Measurements from ENCODE around the gene COPA.

COPA gene

DNA sequence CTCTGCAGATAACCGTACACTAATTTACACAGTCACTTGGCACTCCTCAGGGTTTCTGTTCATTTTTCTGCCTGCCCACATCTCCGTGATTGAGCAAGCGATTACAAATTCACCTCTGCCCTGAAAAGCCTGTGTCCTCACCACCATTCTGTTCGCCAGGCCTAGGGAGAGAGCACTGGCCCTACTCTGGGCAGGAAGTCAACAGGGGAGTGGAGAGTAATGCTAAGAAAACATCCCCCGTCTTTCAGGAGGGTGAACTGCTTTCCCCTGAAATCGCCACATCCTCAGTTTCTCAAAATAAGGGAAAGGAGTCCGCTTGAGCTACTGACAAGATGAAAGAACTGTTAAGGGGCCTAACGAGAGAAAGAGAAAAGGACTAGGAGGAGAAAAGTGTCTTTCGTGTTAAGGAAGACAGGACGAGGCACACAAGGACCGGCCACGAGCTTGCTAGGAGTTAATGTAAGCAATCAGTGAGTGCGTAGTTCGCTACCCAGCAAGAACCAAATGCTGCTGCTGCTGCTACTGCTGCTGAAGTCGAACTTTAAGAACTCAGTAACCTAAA is 58.7 kb downstream of the COPA start:
- Histone ChIP-seq H3K27me3 (ENCODE audit: control insufficient read depth, insufficient read depth, low read length) (no peaks in the 10 kb centered on the region), H3K9ac (ENCODE audit: low read depth, low read length) (peak overlapping the region; percentile 96), H3K36me3 (ENCODE audit: control insufficient read depth, insufficient read depth, low read length) (peaks cover 16% of the 10 kb centered on the region), H3K9me3 (ENCODE audit: control insufficient read depth, insufficient read depth, low read length) (no peaks in the 10 kb centered on the region), H3K4me1 (ENCODE audit: control insufficient read depth, insufficient read depth, low read length) (peaks cover 6% of the 10 kb centered on the region), H3K4me3 (ENCODE audit: low read depth, low read length) (peak overlapping the region; percentile 78)

- H3K9me3 ChIP-seq (ENCODE audit: control insufficient read depth, insufficient read depth, low read length) = no peaks in the 10 kb centered on the region
- peaks cover 6% of the 10 kb centered on the region for H3K4me1 ChIP-seq (ENCODE audit: control insufficient read depth, insufficient read depth, low read length)
- H3K4me3 ChIP-seq (ENCODE audit: low read depth, low read length) = no peak overlapping the region
- H3K9ac ChIP-seq (ENCODE audit: low read depth, low read length) = no peak overlapping the region
- peaks cover 30% of the 10 kb centered on the region for H3K36me3 ChIP-seq (ENCODE audit: control insufficient read depth, insufficient read depth, low read length)
- no peaks in the 10 kb centered on the region for H3K27me3 ChIP-seq (ENCODE audit: control insufficient read depth, insufficient read depth, low read length)
Observed at GRCh38 chr1:160282807-160283206, 60.2 kb downstream of the COPA start.

GRCh38 chr1:160277987-160278386 is 65.1 kb downstream of the COPA start:
- Histone ChIP-seq H3K9ac (ENCODE audit: low read depth, low read length) (no peak overlapping the region), H3K36me3 (ENCODE audit: control insufficient read depth, insufficient read depth, low read length) (peaks cover 33% of the 10 kb centered on the region)

GRCh38 chr1:160277330-160277729 is 65.7 kb downstream of the COPA start:
- Histone ChIP-seq H3K36me3 (ENCODE audit: control insufficient read depth, insufficient read depth, low read length) (peaks cover 32% of the 10 kb centered on the region), H3K27me3 (ENCODE audit: control insufficient read depth, insufficient read depth, low read length) (no peaks in the 10 kb centered on the region), H3K9ac (ENCODE audit: low read depth, low read length) (no peak overlapping the region), H3K9me3 (ENCODE audit: control insufficient read depth, insufficient read depth, low read length) (no peaks in the 10 kb centered on the region), H3K4me1 (ENCODE audit: control insufficient read depth, insufficient read depth, low read length) (no peaks in the 10 kb centered on the region), H3K4me3 (ENCODE audit: low read depth, low read length) (no peak overlapping the region)

More at GRCh38 chr1:160277987-160278386, 65.1 kb downstream of the COPA start:
- no peaks in the 10 kb centered on the region for H3K4me1 ChIP-seq (ENCODE audit: control insufficient read depth, insufficient read depth, low read length)
- H3K9me3 ChIP-seq (ENCODE audit: control insufficient read depth, insufficient read depth, low read length) = no peaks in the 10 kb centered on the region
- H3K4me3 ChIP-seq (ENCODE audit: low read depth, low read length) = no peak overlapping the region
- H3K27me3 ChIP-seq (ENCODE audit: control insufficient read depth, insufficient read depth, low read length) = no peaks in the 10 kb centered on the region

DNA sequence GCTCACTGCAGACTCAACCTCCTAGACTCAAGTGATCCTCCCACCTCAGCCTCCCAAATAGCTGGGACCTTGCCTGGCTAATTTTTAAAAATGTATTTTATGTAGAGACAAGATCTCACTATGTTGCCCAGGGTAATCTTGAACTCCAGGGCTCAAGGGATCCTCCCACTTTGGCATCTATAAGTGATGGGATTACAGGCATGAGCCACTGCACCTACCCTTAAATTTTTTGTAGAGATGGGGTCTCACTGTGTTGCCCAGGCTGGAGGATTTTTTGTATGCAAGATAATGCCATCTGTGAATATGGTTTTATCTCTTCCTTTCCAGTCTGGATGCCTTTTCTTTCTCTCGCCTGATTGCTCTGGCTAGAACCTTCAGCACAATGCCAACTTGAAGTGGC is 72.0 kb downstream of the COPA start:
- no peaks in the 10 kb centered on the region for H3K36me3 ChIP-seq (ENCODE audit: control insufficient read depth, insufficient read depth, low read length)
- no peaks in the 10 kb centered on the region for H3K9me3 ChIP-seq (ENCODE audit: control insufficient read depth, insufficient read depth, low read length)
- H3K9ac ChIP-seq (ENCODE audit: low read depth, low read length) = no peak overlapping the region
- no peak overlapping the region for H3K4me3 ChIP-seq (ENCODE audit: low read depth, low read length)
- peaks cover 4% of the 10 kb centered on the region for H3K27me3 ChIP-seq (ENCODE audit: control insufficient read depth, insufficient read depth, low read length)
- no peaks in the 10 kb centered on the region for H3K4me1 ChIP-seq (ENCODE audit: control insufficient read depth, insufficient read depth, low read length)

- Histone ChIP-seq H3K4me3 (ENCODE audit: low read depth, low read length) (no peak overlapping the region), H3K9ac (ENCODE audit: low read depth, low read length) (no peak overlapping the region), H3K4me1 (ENCODE audit: control insufficient read depth, insufficient read depth, low read length) (no peaks in the 10 kb centered on the region), H3K36me3 (ENCODE audit: control insufficient read depth, insufficient read depth, low read length) (no peaks in the 10 kb centered on the region), H3K27me3 (ENCODE audit: control insufficient read depth, insufficient read depth, low read length) (peaks cover 4% of the 10 kb centered on the region), H3K9me3 (ENCODE audit: control insufficient read depth, insufficient read depth, low read length) (no peaks in the 10 kb centered on the region)
Observed at GRCh38 chr1:160267284-160267991, 75.6 kb downstream of the COPA start.

DNA sequence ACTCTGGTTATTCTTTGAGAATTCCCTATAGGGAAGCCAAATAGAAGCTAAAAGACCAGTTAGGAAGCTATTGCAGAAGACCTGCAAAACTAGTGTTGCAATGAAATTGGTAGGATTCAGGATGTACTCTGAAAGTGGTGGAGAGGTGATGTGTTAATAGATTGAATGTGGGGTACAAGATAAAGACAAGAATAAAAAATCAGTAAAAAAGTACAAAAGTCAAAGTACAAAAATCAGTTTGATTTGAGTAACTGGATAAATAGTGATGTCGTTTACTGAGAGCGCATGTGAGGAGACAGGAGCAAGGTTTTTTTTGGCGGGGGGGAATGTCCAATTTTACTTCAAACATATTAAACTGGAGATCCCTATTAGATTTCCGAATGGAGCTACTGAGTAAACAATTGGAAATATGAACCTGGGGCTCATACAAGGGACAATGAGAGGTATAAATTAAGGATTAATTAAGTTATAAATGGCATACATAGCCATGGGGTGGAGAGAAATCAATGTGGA is 78.2 kb downstream of the COPA start:
- Histone ChIP-seq H3K4me1 (ENCODE audit: control insufficient read depth, insufficient read depth, low read length) (peaks cover 9% of the 10 kb centered on the region), H3K4me3 (ENCODE audit: low read depth, low read length) (no peak overlapping the region), H3K9ac (ENCODE audit: low read depth, low read length) (no peak overlapping the region), H3K9me3 (ENCODE audit: control insufficient read depth, insufficient read depth, low read length) (no peaks in the 10 kb centered on the region), H3K36me3 (ENCODE audit: control insufficient read depth, insufficient read depth, low read length) (no peaks in the 10 kb centered on the region), H3K27me3 (ENCODE audit: control insufficient read depth, insufficient read depth, low read length) (peaks cover 4% of the 10 kb centered on the region)

DNA sequence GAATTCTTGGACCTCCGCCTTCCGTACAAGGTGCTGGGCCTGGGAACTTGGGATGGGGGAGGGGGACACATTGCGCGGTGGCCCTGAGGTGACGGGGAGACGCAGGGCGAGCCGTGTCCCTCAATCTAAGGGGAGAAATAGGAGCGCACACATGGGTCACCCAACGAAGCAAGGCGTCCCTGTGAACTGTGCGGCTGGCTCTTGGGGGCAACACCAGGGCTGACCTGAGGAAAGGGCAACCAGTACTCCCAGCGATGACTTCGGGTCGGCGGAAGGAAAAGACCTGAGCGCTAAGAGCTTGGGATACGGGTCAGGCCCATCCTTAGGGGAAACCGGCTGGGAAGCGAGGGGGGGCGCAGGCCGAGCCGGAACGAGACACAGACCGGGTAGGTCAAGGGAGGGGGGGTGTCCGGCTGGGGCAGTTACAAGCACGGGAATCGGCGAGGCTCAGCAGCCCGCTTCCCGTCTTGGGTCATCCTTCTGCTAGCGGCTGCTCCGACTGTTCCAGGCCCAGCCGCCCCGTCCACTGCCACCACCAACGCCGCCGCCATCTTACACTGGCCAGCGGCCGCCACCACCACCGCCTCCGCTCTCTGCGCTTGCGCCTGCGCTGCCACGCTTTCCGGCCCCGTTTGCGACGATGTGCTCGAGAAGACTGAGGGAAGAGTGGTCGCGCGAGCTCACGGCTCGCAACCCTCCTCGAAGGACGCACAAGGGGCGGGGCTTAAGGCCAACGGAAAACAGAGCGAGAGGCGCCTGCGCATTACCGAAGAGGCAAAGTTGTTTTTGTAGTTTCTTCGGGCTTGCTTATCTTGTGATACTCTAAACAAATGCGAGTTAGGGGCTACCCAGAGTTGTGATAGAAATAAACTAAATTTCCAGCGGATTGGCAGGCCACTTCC is 80.9 kb downstream of the COPA start, which contains the start of gene DCAF8:
Gene DCAF8, minus strand, starts transcription at position 657 of the 902 bp plus-strand sequence. CDS start 18,541 bp downstream, outside the sequence.
- H3K27me3 ChIP-seq (ENCODE audit: control insufficient read depth, insufficient read depth, low read length) = peaks cover 2% of the 10 kb centered on the region
- H3K9ac ChIP-seq (ENCODE audit: low read depth, low read length) = peak within 1 kb of the TSS; percentile 98
- H3K36me3 ChIP-seq (ENCODE audit: control insufficient read depth, insufficient read depth, low read length) = no peaks in the 10 kb centered on the region
- peaks cover 9% of the 10 kb centered on the region for H3K4me1 ChIP-seq (ENCODE audit: control insufficient read depth, insufficient read depth, low read length)
- H3K9me3 ChIP-seq (ENCODE audit: control insufficient read depth, insufficient read depth, low read length) = no peaks in the 10 kb centered on the region
- peak within 1 kb of the TSS; percentile 99 for H3K4me3 ChIP-seq (ENCODE audit: low read depth, low read length)

DNA sequence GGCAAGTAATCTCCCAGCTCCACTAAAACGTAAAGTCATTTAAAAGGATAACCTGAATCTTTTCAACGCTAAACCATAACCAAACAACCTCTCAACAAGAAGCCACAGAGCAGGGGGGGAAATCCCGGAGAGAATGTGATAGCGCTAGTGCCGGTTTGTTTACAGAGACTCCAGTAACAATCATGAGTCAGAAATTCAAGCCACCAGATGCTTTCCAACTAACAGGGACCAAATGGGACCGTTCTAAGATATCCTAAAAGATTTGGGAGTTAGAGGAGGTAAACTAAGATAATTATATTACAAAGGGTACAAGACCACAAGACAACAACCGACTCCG is 81.5 kb downstream of the COPA start:
- no peaks in the 10 kb centered on the region for H3K36me3 ChIP-seq (ENCODE audit: control insufficient read depth, insufficient read depth, low read length)
- H3K9me3 ChIP-seq (ENCODE audit: control insufficient read depth, insufficient read depth, low read length) = no peaks in the 10 kb centered on the region
- peak overlapping the region; percentile 99 for H3K4me3 ChIP-seq (ENCODE audit: low read depth, low read length)
- H3K4me1 ChIP-seq (ENCODE audit: control insufficient read depth, insufficient read depth, low read length) = peaks cover 9% of the 10 kb centered on the region
- peak overlapping the region; percentile 98 for H3K9ac ChIP-seq (ENCODE audit: low read depth, low read length)
- H3K27me3 ChIP-seq (ENCODE audit: control insufficient read depth, insufficient read depth, low read length) = no peaks in the 10 kb centered on the region

DNA sequence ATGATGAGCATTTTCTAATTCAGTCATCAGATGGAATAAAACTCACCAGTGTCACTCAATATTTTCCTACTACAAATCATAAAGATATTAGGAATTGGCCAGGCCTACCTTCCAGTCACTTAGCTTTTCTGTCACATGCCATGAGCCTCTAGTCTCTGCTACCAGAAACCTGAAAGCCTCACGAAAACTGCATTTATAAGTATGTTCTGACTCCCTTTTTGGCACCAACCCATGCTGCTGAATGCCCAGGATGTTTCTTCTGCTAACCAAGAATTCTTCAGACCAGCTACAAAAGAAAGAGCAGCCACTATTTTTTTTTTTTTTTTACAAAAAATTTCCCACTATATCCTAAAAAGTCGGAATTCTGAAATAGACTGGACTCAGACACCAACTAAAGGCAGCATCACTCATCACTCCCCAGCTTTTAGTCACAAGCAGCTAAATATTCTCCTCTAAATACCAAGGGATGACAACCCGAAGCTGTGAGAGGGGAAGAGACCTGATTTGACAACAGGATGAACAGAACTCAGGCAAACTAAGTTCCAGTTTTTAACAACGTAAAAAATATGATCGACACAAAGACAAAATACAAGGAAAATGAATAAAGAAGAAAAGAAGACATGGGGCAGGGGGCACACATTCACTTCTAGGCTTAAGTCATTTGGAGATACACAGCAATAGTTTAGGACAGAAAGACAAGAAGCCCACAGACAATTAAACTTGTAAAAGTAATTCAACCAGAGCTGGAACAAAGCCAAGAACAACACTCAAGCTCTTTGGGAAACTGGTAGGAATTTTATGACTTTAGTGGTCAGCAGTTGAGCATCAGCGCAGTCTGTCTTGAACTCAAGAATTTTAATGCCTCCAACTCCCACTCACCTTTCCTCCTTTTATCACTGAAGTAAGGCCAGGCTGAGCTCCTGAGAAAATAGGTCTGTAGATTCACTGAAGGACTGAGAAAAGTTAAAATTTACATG is 82.4 kb downstream of the COPA start:
- no peaks in the 10 kb centered on the region for H3K27me3 ChIP-seq (ENCODE audit: control insufficient read depth, insufficient read depth, low read length)
- H3K36me3 ChIP-seq (ENCODE audit: control insufficient read depth, insufficient read depth, low read length) = no peaks in the 10 kb centered on the region
- H3K9ac ChIP-seq (ENCODE audit: low read depth, low read length) = no peak overlapping the region
- H3K9me3 ChIP-seq (ENCODE audit: control insufficient read depth, insufficient read depth, low read length) = no peaks in the 10 kb centered on the region
- H3K4me1 ChIP-seq (ENCODE audit: control insufficient read depth, insufficient read depth, low read length) = peaks cover 9% of the 10 kb centered on the region
- peak overlapping the region; percentile 99 for H3K4me3 ChIP-seq (ENCODE audit: low read depth, low read length)
